PC-3 (cell line): Measurements from ENCODE around the gene ADK. TPM values are rescaled to one million over a fixed set of nuclear protein-coding genes. Genes with fewer than 3 reads are reported as not detected.

ENCODE experiments used
- ATAC-seq: fragments of 200-7000 bp; cut with Tn5 transposase; 2 replicates; pipeline ENCODE4 v1.9.1; 2020; ENCODE audit warnings: mild to moderate bottlenecking, moderate library complexity
- BruUV-seq: library from RNA; stranded (reverse); fragments of 400-500 nt; replicated peaks from 2 replicates; lab custom pipeline; 2021; lab: Mats Ljungman, UMichigan
- CTCF ChIA-PET: fragments of 300-600 bp; sonication (Branson Sonifier 250); formaldehyde crosslinking; loops from one replicate; lab custom pipeline; 2022; ENCODE audit warnings: antibody characterized with exemption; lab: Charles Lee
- POLR2A ChIA-PET: fragments of 300-600 bp; sonication (Branson Sonifier 250); formaldehyde crosslinking; loops from one replicate; lab custom pipeline; 2022; ENCODE audit warnings: antibody characterized with exemption; ENCODE audit not compliant: unreplicated experiment; lab: Charles Lee
- DNase-seq: peaks from one replicate; pipeline ENCODE4 v3.0.0-alpha.2; 2015
- H2AFZ ChIP-seq: fragments of 300-600 bp; sonication (generic); 2 replicates; pipeline ENCODE4 v1.6.0; 2016; ENCODE audit warnings: antibody characterized with exemption, low read length
- H3F3A ChIP-seq: fragments of 300-600 bp; sonication (generic); one replicate; pipeline ENCODE4 v1.6.0; 2017; ENCODE audit warnings: antibody characterized with exemption, low read length, control low read depth, mild to moderate bottlenecking; ENCODE audit not compliant: unreplicated experiment
- H3K27ac ChIP-seq: fragments of 300-600 bp; sonication (generic); 2 replicates; pipeline ENCODE4 v1.5.1; 2016; ENCODE audit warnings: mild to moderate bottlenecking, low read length
- H3K27me3 ChIP-seq: fragments of 300-600 bp; sonication (generic); 2 replicates; pipeline ENCODE4 v1.6.1; 2016; ENCODE audit warnings: low read length, mixed read lengths
- H3K36me3 ChIP-seq: fragments of 300-600 bp; sonication (generic); 2 replicates; pipeline ENCODE4 v1.6.1; 2016; ENCODE audit warnings: low read depth, mixed run types, low read length, mixed read lengths
- H3K4me1 ChIP-seq: fragments of 300-600 bp; sonication (generic); 2 replicates; pipeline ENCODE4 v1.5.1; 2016; ENCODE audit warnings: low read length; ENCODE audit not compliant: insufficient read depth
- H3K4me2 ChIP-seq: fragments of 300-600 bp; sonication (generic); 2 replicates; pipeline ENCODE4 v1.6.0; 2016; ENCODE audit warnings: low read length
- H3K4me3 ChIP-seq: fragments of 300-600 bp; sonication (generic); 2 replicates; pipeline ENCODE4 v1.5.1; 2016; ENCODE audit warnings: mild to moderate bottlenecking, low read length, mixed read lengths
- H3K79me2 ChIP-seq: fragments of 300-600 bp; sonication (generic); 2 replicates; pipeline ENCODE4 v1.6.1; 2017; ENCODE audit warnings: low read length, mixed read lengths
- H3K9ac ChIP-seq: fragments of 300-600 bp; sonication (generic); 2 replicates; pipeline ENCODE4 v1.6.0; 2016; ENCODE audit warnings: mild to moderate bottlenecking, low read length
- H3K9me2 ChIP-seq: fragments of 300-600 bp; sonication (generic); replicated peaks from 2 replicates; pipeline ENCODE4 v1.6.1; 2016; ENCODE audit warnings: mixed run types, low read length, mixed read lengths
- H3K9me3 ChIP-seq: fragments of 300-600 bp; sonication (generic); 2 replicates; pipeline ENCODE4 v1.6.1; 2016; ENCODE audit warnings: low read length, mixed read lengths
- H4K20me1 ChIP-seq: fragments of 300-600 bp; sonication (generic); 2 replicates; pipeline ENCODE4 v1.6.1; 2016; ENCODE audit warnings: low read length, mixed read lengths
- EZH2 ChIP-seq: fragments of 300-600 bp; sonication (generic); IDR thresholded peaks from one replicate; pipeline ENCODE4 v1.6.1; 2017; ENCODE audit warnings: antibody characterized with exemption, mild to moderate bottlenecking, low read length; ENCODE audit not compliant: unreplicated experiment
- EZH2phosphoT487 ChIP-seq: fragments of 300-600 bp; sonication (generic); IDR thresholded peaks from 2 replicates; pipeline ENCODE4 v1.6.1; 2018; ENCODE audit warnings: mild to moderate bottlenecking, antibody characterized with exemption, low read length, borderline replicate concordance
- intact Hi-C: fragments of 100-400 bp; cut with micrococcal nuclease; formaldehyde crosslinking; loops from 2 replicates; pipeline ENCODE4 v1.9.0; 2023
- total RNA-seq: library from RNA; depleted of rRNA; stranded (reverse); fragments of >200 nt; gene quantifications from 2 replicates; pipeline ENCODE4 v1.2.3, GENCODE V29; 2014
- TF ChIP-seq, protein P1 (sequence below): fragments of 300-600 bp; sonication (generic); conservative IDR thresholded peaks from 2 replicates; pipeline ENCODE4 v1.5.1; 2017; ENCODE audit warnings: antibody characterized with exemption, low read depth, mild to moderate bottlenecking, low read length

Gene ADK
- total RNA-seq, 1 experiment from 2014 or later = 256 TPM

DNA sequence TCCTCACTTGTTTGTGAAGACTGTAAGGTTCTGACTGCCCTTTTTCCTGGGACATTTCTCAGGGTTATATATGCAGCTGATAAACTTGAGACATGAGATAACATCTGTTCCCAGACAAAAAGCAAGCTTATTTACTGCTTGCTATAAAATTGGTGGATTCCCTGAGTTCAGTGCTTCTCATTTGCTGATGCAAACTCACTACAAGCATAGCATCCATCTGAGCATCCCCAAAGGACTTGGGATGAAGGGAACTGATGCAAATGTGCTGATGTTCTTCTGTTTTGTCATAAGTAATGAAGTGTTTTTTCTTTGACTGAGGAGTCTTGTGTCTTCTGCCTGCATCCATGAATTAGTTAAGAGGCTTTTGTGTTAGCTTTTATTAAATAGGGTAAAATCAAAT is 183.2 kb downstream of the ADK start:
- ATAC-seq (no peak), DNase-seq (no peak)
- TF ChIP-seq EZH2 (no peak), EZH2phosphoT487 (no peak)
- TF ChIP-seq, protein P1, sequence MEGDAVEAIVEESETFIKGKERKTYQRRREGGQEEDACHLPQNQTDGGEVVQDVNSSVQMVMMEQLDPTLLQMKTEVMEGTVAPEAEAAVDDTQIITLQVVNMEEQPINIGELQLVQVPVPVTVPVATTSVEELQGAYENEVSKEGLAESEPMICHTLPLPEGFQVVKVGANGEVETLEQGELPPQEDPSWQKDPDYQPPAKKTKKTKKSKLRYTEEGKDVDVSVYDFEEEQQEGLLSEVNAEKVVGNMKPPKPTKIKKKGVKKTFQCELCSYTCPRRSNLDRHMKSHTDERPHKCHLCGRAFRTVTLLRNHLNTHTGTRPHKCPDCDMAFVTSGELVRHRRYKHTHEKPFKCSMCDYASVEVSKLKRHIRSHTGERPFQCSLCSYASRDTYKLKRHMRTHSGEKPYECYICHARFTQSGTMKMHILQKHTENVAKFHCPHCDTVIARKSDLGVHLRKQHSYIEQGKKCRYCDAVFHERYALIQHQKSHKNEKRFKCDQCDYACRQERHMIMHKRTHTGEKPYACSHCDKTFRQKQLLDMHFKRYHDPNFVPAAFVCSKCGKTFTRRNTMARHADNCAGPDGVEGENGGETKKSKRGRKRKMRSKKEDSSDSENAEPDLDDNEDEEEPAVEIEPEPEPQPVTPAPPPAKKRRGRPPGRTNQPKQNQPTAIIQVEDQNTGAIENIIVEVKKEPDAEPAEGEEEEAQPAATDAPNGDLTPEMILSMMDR = no peak
- Histone ChIP-seq H4K20me1 (peaks cover 11% of the 10 kb centered on the region; the same call in 1 of the 2 replicates), H3K4me2 (no peak overlapping the region), H3K4me3 (no peak overlapping the region), H3K4me1 (peaks cover 8% of the 10 kb centered on the region; the same call in 1 of the 2 replicates), H3K27me3 (no peaks in the 10 kb centered on the region), H3K9me2 (no peaks in the 10 kb centered on the region), H3K36me3 (peaks cover 32% of the 10 kb centered on the region), H3F3A (no peaks in the 10 kb centered on the region), H3K27ac (no peak overlapping the region), H3K9me3 (no peaks in the 10 kb centered on the region), H3K79me2 (peaks cover 18% of the 10 kb centered on the region), H2AFZ (no peak overlapping the region), H3K9ac (no peak overlapping the region)
- no TSS peak for BruUV-seq
- ChIA-PET POLR2A (no interaction called here), CTCF (no interaction called here)
- intact Hi-C loops = no loop called here

DNA sequence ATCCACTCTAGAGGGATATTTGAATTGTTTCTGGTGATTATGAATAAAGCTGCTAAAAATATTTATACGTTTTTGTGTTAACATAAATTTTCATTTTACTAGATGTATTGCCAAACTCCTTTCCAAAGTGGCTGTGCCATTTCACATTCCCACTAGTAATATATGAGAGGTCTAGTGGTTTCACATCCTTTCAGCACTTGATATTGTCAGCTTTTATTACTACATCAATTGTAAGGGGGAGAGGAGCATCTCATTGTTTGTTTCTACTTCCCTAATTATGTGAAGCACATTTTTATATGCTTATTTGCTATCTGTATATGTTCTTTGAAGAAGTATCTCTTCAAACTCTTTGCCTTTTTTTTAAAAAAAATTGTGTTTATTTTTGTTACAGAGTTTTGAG is 184.5 kb downstream of the ADK start:
- intact Hi-C loops = no loop called here
- TF ChIP-seq, protein P1 = no peak
- TF ChIP-seq EZH2phosphoT487 = no peak
- TF ChIP-seq EZH2 = no peak

DNA sequence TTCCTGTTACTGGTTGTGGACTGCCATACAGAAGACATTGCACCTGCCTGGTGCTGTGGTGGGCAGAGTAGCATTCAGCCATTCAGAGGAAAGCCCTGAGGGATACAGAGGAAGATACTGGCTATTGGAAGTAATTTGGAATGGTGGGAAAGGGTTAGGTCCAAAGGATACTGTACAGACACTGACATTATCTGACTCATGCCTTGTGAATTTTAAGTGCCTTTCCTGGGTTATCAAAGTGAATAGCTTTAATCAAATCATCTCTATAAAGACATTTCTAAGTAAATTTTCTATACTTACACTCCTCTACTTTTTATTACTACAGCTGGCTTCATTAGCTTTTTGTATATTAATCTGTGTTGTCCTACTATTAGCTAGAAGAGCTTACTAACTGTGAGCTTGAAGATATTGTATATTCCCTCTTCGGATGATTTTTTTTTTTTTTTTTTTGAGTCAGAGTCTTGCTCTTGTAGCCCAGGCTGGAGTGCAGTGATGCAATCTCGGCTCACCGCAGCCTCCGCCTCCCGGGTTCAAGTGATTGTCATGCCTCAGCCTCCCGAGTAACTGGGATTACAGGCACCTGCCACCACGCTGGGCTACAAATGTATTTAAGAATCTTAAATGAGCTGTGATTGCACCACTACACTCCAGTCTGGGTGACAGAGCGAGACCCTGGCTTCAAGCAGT is 186.5 kb downstream of the ADK start:
- ATAC-seq (peak; percentile 78), DNase-seq (peak; percentile 56)
- ChIA-PET CTCF (interaction anchor here (0.7 kb wide), 1 partner anchor 62 kb away, joined by 9 read pairs; no protein-coding TSS in a partner anchor), POLR2A (interaction anchor here (0.6 to 0.7 kb wide), 4 partner anchors 108 to 372 kb away, joined by 3 to 8 read pairs (median 6); no protein-coding TSS in a partner anchor)
- no TSS peak for BruUV-seq
- 0 out of 2 replicates have a peak, but pooled peaks cover 5% of the 10 kb centered on the region for H3K9me3 ChIP-seq
- peaks cover 37% of the 10 kb centered on the region for H3K36me3 ChIP-seq
- no peaks in the 10 kb centered on the region for H3K9me2 ChIP-seq
- no peak overlapping the region for H3K4me3 ChIP-seq
- intact Hi-C loops = no loop called here
- no peaks in the 10 kb centered on the region for H3K27me3 ChIP-seq
- no peak overlapping the region for H3K27ac ChIP-seq
- H4K20me1 ChIP-seq = peaks cover 11% of the 10 kb centered on the region; the same call in 1 of the 2 replicates
- TF ChIP-seq, protein P1 = no peak
- TF ChIP-seq EZH2 = no peak
- no peak for TF ChIP-seq EZH2phosphoT487
- H3K79me2 ChIP-seq = peaks cover 26% of the 10 kb centered on the region
- H2AFZ ChIP-seq = no peak overlapping the region
- H3K4me1 ChIP-seq = peaks cover 8% of the 10 kb centered on the region; the same call in 1 of the 2 replicates
- no peaks in the 10 kb centered on the region for H3F3A ChIP-seq
- H3K9ac ChIP-seq = no peak overlapping the region
- H3K4me2 ChIP-seq = no peak overlapping the region

More for the DNA sequence above, 184.5 kb downstream of the ADK start:
- Histone ChIP-seq H3K36me3 (peaks cover 31% of the 10 kb centered on the region), H3K4me1 (peaks cover 8% of the 10 kb centered on the region; the same call in 1 of the 2 replicates), H3K27ac (no peak overlapping the region), H3K9me2 (no peaks in the 10 kb centered on the region), H4K20me1 (peaks cover 11% of the 10 kb centered on the region; the same call in 1 of the 2 replicates), H3K4me2 (no peak overlapping the region), H3K4me3 (no peak overlapping the region), H3K9me3 (no peaks in the 10 kb centered on the region), H2AFZ (no peak overlapping the region), H3K9ac (no peak overlapping the region), H3K79me2 (peaks cover 18% of the 10 kb centered on the region), H3F3A (no peaks in the 10 kb centered on the region), H3K27me3 (no peaks in the 10 kb centered on the region)
- no TSS peak for BruUV-seq
- ATAC-seq (no peak), DNase-seq (no peak)
- ChIA-PET POLR2A (no interaction called here), CTCF (no interaction called here)
